Measurements from ENCODE around the gene GALT. TPM values are rescaled to one million over a fixed set of nuclear protein-coding genes. Genes with fewer than 3 reads are reported as not detected.

The GALT gene
- total and polyA plus RNA-seq, 2 of the 13 experiments (the other 11 are each of a cell fraction or from before 2014, with no cell fraction given) = 40.4 to 46.3 TPM

DNA sequence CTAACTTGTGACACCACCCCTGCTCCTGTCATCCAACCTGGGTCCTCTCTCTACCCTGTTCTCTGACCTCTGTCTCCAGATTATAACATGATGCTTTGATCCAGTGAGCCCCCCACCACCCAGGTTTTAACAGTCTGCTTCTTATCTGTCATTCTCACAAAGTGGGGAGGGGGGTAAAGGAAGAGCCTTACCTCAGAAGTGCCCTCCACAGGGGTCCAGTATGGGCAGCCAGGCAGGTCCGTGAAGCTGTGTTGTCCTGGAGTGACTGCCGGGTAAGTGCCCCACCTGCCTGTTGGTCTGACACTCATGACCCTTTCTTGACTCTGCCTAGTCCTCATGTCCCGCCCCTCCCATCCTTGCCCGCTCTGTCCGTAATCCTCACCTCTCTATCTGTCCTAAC lies 8.9 kb downstream of the GALT start:
- Histone ChIP-seq H3K9ac (ENCODE audit: insufficient read depth, low read depth, low read length) (no peak overlapping the region), H4K20me1 (ENCODE audit: insufficient read depth, low read length) (no peaks in the 10 kb centered on the region), H3K27me3 (ENCODE audit: control insufficient read depth in 1 of 2, insufficient read depth in 2 of 2, low read length in 2 of 2) (no peaks in the 10 kb centered on the region; a peak in 3 of 5 replicates), H3K4me3 (replicated peaks in 1 of 3; ENCODE audit: insufficient read depth in 1 of 3, low read depth in 2 of 3, low read length in 3 of 3) (no peak overlapping the region), H3K4me1 (ENCODE audit: insufficient read depth, low read length) (peaks cover 36% of the 10 kb centered on the region), H3K36me3 (replicated peaks in 1 of 2; ENCODE audit: control insufficient read depth in 1 of 2, insufficient read depth in 2 of 2, low read length in 2 of 2) (no peaks in the 10 kb centered on the region), H3K4me2 (ENCODE audit: low read depth, low read length) (no peak overlapping the region), H2AFZ (ENCODE audit: low read length) (no peak overlapping the region), H3K9me3 (ENCODE audit: low read length) (no peaks in the 10 kb centered on the region), H3K79me2 (ENCODE audit: insufficient read depth, low read length) (no peaks in the 10 kb centered on the region), H3K27ac (ENCODE audit: extremely low read length, insufficient read depth, low read length) (no peak overlapping the region)
- ChIA-PET POLR2A (interaction anchor here (2.3 kb wide), 1 partner anchor 10 kb away, joined by 14 read pairs; the partner anchor contains the start of gene GALT), CTCF (ENCODE audit: low intra/inter-chr PET ratio, low total read pairs) (no interaction called here)
- TF ChIP-seq ZNF326 (CRISPR knock-in tag; IDR thresholded peaks at IDR 0.05; ENCODE audit: borderline replicate concordance) = no peak
- DNase-seq (ENCODE audit: low spot score) (no peak), FAIRE-seq (no peak), ATAC-seq (no peak)
- in situ Hi-C loops (cut with HindIII; ENCODE audit: extremely low pct_ligation_motif_present, low pct_unique_long_range_greater_than_20kb) (no loop called here), intact Hi-C loops (cut with micrococcal nuclease; ENCODE audit: unreplicated experiment) (no loop called here)
- no TSS peak for BruUV-seq (replicated peaks)
- WGBS (ENCODE audit: low lambda C conversion rate) = 19% methylated on average over 5 of the region's 5 CpGs

DNA sequence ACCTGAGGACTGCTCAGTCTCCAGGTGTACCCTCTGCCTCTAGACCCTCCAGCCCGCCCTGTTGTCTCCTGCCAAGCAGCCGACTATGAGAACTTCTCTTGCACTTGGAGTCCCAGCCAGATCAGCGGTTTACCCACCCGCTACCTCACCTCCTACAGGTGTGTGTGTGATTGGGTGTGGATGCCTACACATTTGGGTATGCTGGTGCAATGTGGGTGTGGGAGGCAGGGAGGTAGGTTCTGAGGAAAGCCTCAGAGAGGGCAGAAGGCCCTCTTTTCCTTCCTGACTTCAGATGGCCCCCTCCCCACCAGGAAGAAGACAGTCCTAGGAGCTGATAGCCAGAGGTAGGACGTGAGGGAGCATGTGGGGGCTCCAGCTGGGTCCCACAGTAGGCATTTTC lies 10.5 kb downstream of the GALT start:
- Histone ChIP-seq H3K9ac (ENCODE audit: insufficient read depth, low read depth, low read length) (no peak overlapping the region), H3K4me1 (ENCODE audit: insufficient read depth, low read length) (peaks cover 23% of the 10 kb centered on the region), H2AFZ (ENCODE audit: low read length) (no peak overlapping the region), H3K4me3 (replicated peaks in 1 of 3; ENCODE audit: insufficient read depth in 1 of 3, low read depth in 2 of 3, low read length in 3 of 3) (no peak overlapping the region), H3K9me3 (ENCODE audit: low read length) (no peaks in the 10 kb centered on the region), H3K4me2 (ENCODE audit: low read depth, low read length) (no peak overlapping the region), H3K36me3 (replicated peaks in 1 of 2; ENCODE audit: control insufficient read depth in 1 of 2, insufficient read depth in 2 of 2, low read length in 2 of 2) (no peaks in the 10 kb centered on the region), H3K79me2 (ENCODE audit: insufficient read depth, low read length) (no peaks in the 10 kb centered on the region), H4K20me1 (ENCODE audit: insufficient read depth, low read length) (no peaks in the 10 kb centered on the region), H3K27ac (ENCODE audit: extremely low read length, insufficient read depth, low read length) (no peak overlapping the region), H3K27me3 (ENCODE audit: control insufficient read depth in 1 of 2, insufficient read depth in 2 of 2, low read length in 2 of 2) (no peaks in the 10 kb centered on the region; a peak in 3 of 5 replicates)
- in situ Hi-C loops (cut with HindIII; ENCODE audit: extremely low pct_ligation_motif_present, low pct_unique_long_range_greater_than_20kb) = no loop called here
- no peak for ATAC-seq
- ChIA-PET CTCF (ENCODE audit: low intra/inter-chr PET ratio, low total read pairs) (no interaction called here), POLR2A (interaction anchor here (1.0 to 2.3 kb wide), 3 partner anchors 8 to 11 kb away, joined by 3 to 14 read pairs (median 5); partner anchors contain the start of gene GALT)
- TF ChIP-seq, protein P1, sequence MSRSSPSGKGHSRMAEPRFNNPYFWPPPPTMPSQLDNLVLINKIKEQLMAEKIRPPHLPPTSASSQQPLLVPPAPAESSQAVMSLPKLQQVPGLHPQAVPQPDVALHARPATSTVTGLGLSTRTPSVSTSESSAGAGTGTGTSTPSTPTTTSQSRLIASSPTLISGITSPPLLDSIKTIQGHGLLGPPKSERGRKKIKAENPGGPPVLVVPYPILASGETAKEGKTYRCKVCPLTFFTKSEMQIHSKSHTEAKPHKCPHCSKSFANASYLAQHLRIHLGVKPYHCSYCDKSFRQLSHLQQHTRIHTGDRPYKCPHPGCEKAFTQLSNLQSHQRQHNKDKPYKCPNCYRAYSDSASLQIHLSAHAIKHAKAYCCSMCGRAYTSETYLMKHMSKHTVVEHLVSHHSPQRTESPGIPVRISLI (CRISPR knock-in tag; IDR thresholded peaks at IDR 0.05; ENCODE audit: borderline replicate concordance) = no peak
- BruUV-seq (replicated peaks) = no TSS peak
- no peak for DNase-seq (ENCODE audit: low spot score)
- no peak for FAIRE-seq
- intact Hi-C loops (cut with micrococcal nuclease; ENCODE audit: unreplicated experiment) = no loop called here
- WGBS (ENCODE audit: low lambda C conversion rate) = 57% methylated on average over 4 of the region's 5 CpGs

Data from HepG2 (cell line).